ENCODE results near the gene CNIH3.

CNIH3 gene

GRCh38 chr1:224616756-224617409, 766 bp downstream of the CNIH3 start:
- DNase-seq: no peak

GRCh38 chr1:224617410-224618355, 1.6 kb downstream of the CNIH3 start:
- DNase-seq: no peak

GRCh38 chr1:224619209-224619608, 3.1 kb downstream of the CNIH3 start:
- DNase-seq: no peak

- no peak for DNase-seq
Observed at GRCh38 chr1:224620105-224620504, 4.0 kb downstream of the CNIH3 start.

- DNase-seq: no peak
Observed at GRCh38 chr1:224621813-224622682, 5.9 kb downstream of the CNIH3 start.

- DNase-seq: no peak
Observed at GRCh38 chr1:224622831-224623230, 6.7 kb downstream of the CNIH3 start.

- no peak for DNase-seq
Observed at GRCh38 chr1:224623310-224623714, 7.2 kb downstream of the CNIH3 start.

GRCh38 chr1:224623743-224624333, 7.7 kb downstream of the CNIH3 start:
- peak; percentile 76 for DNase-seq

GRCh38 chr1:224624432-224624831, 8.3 kb downstream of the CNIH3 start:
- no peak for DNase-seq

- DNase-seq: no peak
Observed at GRCh38 chr1:224626042-224626441, 9.9 kb downstream of the CNIH3 start.

GRCh38 chr1:224629965-224630364, 13.8 kb downstream of the CNIH3 start:
- no peak for DNase-seq

- no peak for DNase-seq
Observed at GRCh38 chr1:224631462-224632115, 15.5 kb downstream of the CNIH3 start.

GRCh38 chr1:224632381-224632871, 16.3 kb downstream of the CNIH3 start:
- DNase-seq: no peak

GRCh38 chr1:224632921-224633321, 16.8 kb downstream of the CNIH3 start:
- DNase-seq: no peak

GRCh38 chr1:224635356-224635755, 19.2 kb downstream of the CNIH3 start:
- DNase-seq: no peak

GRCh38 chr1:224637515-224637914, 21.4 kb downstream of the CNIH3 start:
- no peak for DNase-seq

GRCh38 chr1:224637936-224638335, 21.8 kb downstream of the CNIH3 start:
- no peak for DNase-seq

GRCh38 chr1:224639426-224639975, 23.4 kb downstream of the CNIH3 start:
- no peak for DNase-seq

- no peak for DNase-seq
Observed at GRCh38 chr1:224640018-224640417, 23.9 kb downstream of the CNIH3 start.

GRCh38 chr1:224640587-224640986, 24.5 kb downstream of the CNIH3 start:
- DNase-seq: no peak

GRCh38 chr1:224641030-224641429, 24.9 kb downstream of the CNIH3 start:
- no peak for DNase-seq

GRCh38 chr1:224643653-224644052, 27.5 kb downstream of the CNIH3 start:
- no peak for DNase-seq

All from SIG-M5 (cell line).